ENCODE data around the gene KCTD17.

- TF ChIP-seq CTCF (conservative IDR thresholded peaks at IDR 0.05; ENCODE audit: low read length) (no peak), EZH2phosphoT487 (IDR thresholded peaks at IDR 0.05; ENCODE audit: borderline replicate concordance) (no peak)
These were observed at the start of gene KCTD17 for GRCh38 chr22:37051391-37052385.

All from Loucy (cell line).